Measurements from ENCODE around the gene CUEDC1.

Gene CUEDC1

GRCh38 chr17:57988301-57989250 is 33.4 kb upstream of the CUEDC1 start:
- Histone ChIP-seq H3K27ac (replicated peaks) (peak overlapping the region; percentile 91), H3K27me3 (ENCODE audit: insufficient read depth, poor library complexity, severe bottlenecking) (no peaks in the 10 kb centered on the region), H3K4me3 (replicated peaks; ENCODE audit: insufficient read depth, low read length) (peak overlapping the region; percentile 91)
- TF ChIP-seq, protein P1, sequence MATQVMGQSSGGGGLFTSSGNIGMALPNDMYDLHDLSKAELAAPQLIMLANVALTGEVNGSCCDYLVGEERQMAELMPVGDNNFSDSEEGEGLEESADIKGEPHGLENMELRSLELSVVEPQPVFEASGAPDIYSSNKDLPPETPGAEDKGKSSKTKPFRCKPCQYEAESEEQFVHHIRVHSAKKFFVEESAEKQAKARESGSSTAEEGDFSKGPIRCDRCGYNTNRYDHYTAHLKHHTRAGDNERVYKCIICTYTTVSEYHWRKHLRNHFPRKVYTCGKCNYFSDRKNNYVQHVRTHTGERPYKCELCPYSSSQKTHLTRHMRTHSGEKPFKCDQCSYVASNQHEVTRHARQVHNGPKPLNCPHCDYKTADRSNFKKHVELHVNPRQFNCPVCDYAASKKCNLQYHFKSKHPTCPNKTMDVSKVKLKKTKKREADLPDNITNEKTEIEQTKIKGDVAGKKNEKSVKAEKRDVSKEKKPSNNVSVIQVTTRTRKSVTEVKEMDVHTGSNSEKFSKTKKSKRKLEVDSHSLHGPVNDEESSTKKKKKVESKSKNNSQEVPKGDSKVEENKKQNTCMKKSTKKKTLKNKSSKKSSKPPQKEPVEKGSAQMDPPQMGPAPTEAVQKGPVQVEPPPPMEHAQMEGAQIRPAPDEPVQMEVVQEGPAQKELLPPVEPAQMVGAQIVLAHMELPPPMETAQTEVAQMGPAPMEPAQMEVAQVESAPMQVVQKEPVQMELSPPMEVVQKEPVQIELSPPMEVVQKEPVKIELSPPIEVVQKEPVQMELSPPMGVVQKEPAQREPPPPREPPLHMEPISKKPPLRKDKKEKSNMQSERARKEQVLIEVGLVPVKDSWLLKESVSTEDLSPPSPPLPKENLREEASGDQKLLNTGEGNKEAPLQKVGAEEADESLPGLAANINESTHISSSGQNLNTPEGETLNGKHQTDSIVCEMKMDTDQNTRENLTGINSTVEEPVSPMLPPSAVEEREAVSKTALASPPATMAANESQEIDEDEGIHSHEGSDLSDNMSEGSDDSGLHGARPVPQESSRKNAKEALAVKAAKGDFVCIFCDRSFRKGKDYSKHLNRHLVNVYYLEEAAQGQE (IDR thresholded peaks at IDR 0.05; ENCODE audit: insufficient replicate concordance, low read depth) = peak; percentile 55
- TF ChIP-seq POLR2AphosphoS5 (IDR thresholded peaks at IDR 0.05; ENCODE audit: low read depth) = peak; percentile 86
- TF ChIP-seq CTCF (IDR thresholded peaks at IDR 0.05; ENCODE audit: insufficient read depth, low read length) = peak; percentile 2
- peak; percentile 4; the same call in 1 of the 2 replicates for TF ChIP-seq SPI1 (IDR thresholded peaks at IDR 0.05; ENCODE audit: borderline replicate concordance, low read depth)
- TF ChIP-seq GABPA (IDR thresholded peaks at IDR 0.05; ENCODE audit: low read depth) = no peak
- DNase-seq (ENCODE audit: low read depth in 1 of 2, low spot score in 1 of 2) = peak in 1 of 2 experiments; percentile 71

DNA sequence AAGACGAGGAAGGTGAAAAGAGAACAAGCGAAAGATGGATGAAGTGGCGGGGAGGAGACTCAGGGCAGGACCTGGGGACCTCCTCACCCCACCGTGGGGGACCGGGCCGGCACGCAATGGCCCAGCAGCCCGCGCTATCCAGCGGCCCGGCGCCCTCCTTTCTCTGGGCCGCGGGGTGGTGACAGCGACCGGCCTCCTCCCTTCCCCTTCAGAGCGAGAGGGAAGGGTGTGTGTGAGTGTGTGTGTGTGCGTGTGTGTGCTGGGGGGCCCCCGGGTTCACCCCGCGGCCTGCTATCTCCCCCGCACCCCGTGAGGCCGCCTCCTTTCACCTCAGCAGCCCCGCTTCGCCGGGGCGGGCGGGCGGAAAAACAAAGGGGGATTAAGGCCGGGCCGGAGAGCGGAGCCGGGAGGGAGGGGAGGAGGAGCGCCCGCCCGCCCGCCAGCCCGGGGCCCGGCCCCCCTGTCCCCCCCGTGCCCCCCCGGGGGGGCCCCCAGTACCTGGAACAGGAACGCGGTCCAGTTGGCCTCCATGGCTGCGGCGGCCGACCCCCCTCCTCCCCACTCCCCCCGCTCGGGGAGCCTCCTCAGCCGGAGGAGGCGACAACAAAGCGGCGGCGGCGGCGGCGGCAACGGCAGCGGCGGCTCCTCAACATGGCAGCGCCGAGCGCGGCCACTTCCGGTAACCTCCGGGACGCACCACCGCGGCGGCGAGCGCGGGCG is 32.5 kb upstream of the CUEDC1 start, which contains the start of gene VEZF1:
Gene VEZF1 (minus strand): TSS at position 674 of the 720 bp plus-strand sequence. CDS start 143 bp downstream, at position 531.
- Histone ChIP-seq H3K27me3 (ENCODE audit: insufficient read depth, poor library complexity, severe bottlenecking) (no peaks in the 10 kb centered on the region), H3K4me3 (replicated peaks; ENCODE audit: insufficient read depth, low read length) (peak within 1 kb of the TSS; percentile 91), H3K27ac (replicated peaks) (peak within 1 kb of the TSS; percentile 91)
- TF ChIP-seq POLR2AphosphoS5 (IDR thresholded peaks at IDR 0.05; ENCODE audit: low read depth) (peak; percentile 59; the same call in 1 of the 2 replicates), CTCF (IDR thresholded peaks at IDR 0.05; ENCODE audit: insufficient read depth, low read length) (no peak), GABPA (IDR thresholded peaks at IDR 0.05; ENCODE audit: low read depth) (no peak)
- TF ChIP-seq, protein P1 (IDR thresholded peaks at IDR 0.05; ENCODE audit: insufficient replicate concordance, low read depth) = no peak
- peak in 1 of 2 experiments; percentile 74 for DNase-seq (ENCODE audit: low read depth in 1 of 2, low spot score in 1 of 2)

GRCh38 chr17:57986841-57987580 is 31.8 kb upstream of the CUEDC1 start:
- TF ChIP-seq CTCF (IDR thresholded peaks at IDR 0.05; ENCODE audit: insufficient read depth, low read length) = no peak
- TF ChIP-seq POLR2AphosphoS5 (IDR thresholded peaks at IDR 0.05; ENCODE audit: low read depth) = no peak
- TF ChIP-seq GABPA (IDR thresholded peaks at IDR 0.05; ENCODE audit: low read depth) = no peak
- TF ChIP-seq, protein P1 (IDR thresholded peaks at IDR 0.05; ENCODE audit: insufficient replicate concordance, low read depth) = no peak
- TF ChIP-seq SPI1 (IDR thresholded peaks at IDR 0.05; ENCODE audit: borderline replicate concordance, low read depth) = no peak

More at GRCh38 chr17:57986841-57987580, 31.8 kb upstream of the CUEDC1 start:
- no peak for DNase-seq (ENCODE audit: low read depth in 1 of 2, low spot score in 1 of 2)
- peak overlapping the region; percentile 91 for H3K4me3 ChIP-seq (replicated peaks; ENCODE audit: insufficient read depth, low read length)
- H3K27ac ChIP-seq (replicated peaks) = peak overlapping the region; percentile 85
- no peaks in the 10 kb centered on the region for H3K27me3 ChIP-seq (ENCODE audit: insufficient read depth, poor library complexity, severe bottlenecking)

All from HL-60 (cell line).